Prostate gland (tissue), 2 donors: Measurements from ENCODE around the gene DEGS2. TPM values are rescaled to one million over a fixed set of nuclear protein-coding genes. Genes with fewer than 3 reads are reported as not detected.

Experiments used
- DNase-seq: peaks from one replicate; pipeline ENCODE4 v3.0.0-alpha.2; 2019; ENCODE audit warnings: low spot score
- H3K27ac ChIP-seq, 2 donors: fragments of 200-600 bp; sonication (generic); 2 replicates each; pipeline ENCODE4 v1.5.1; 2017 to 2019
- H3K27me3 ChIP-seq: fragments of 200-600 bp; sonication (generic); replicated peaks from 2 replicates; pipeline ENCODE4 v1.5.1; 2019; ENCODE audit not compliant: insufficient read depth
- H3K36me3 ChIP-seq, 2 donors: fragments of 200-600 bp; sonication (generic); 1 replicate in 1 of 2; 2 replicates in 1 of 2; pipeline versions ENCODE4 v1.5.1 to v1.8.1; 2017 to 2019
- H3K4me1 ChIP-seq: fragments of 200-600 bp; sonication (generic); replicated peaks from 2 replicates; pipeline ENCODE4 v1.5.1; 2019
- H3K4me3 ChIP-seq, 2 donors: fragments of 200-600 bp; sonication (generic); 2 replicates each; pipeline ENCODE4 v1.5.1; 2017 to 2019
- H3K9me3 ChIP-seq: fragments of 200-600 bp; sonication (generic); 2 replicates; pipeline ENCODE4 v1.5.1; 2017
- CTCF ChIP-seq, 4 experiments: fragments of 200-600 bp in 2 of 4; fragments of 450-650 bp in 2 of 4; sonication (generic) in 2 of 4; IDR thresholded peaks; 1 replicate in 3 of 4; 2 replicates in 1 of 4; pipeline ENCODE4 v1.5.1; 2016 to 2019; ENCODE audit warnings: antibody characterized with exemption in 4 of 4, mild to moderate bottlenecking in 2 of 4, moderate library complexity in 2 of 4
- POLR2A ChIP-seq: fragments of 450-650 bp; IDR thresholded peaks from one replicate; pipeline ENCODE4 v1.6.1; 2016; ENCODE audit warnings: antibody characterized with exemption, mild to moderate bottlenecking
- POLR2AphosphoS5 ChIP-seq: sonication (generic); formaldehyde crosslinking; IDR thresholded peaks from one replicate; pipeline ENCODE4 v1.6.1; 2017; ENCODE audit warnings: antibody characterized with exemption
- WGBS: methylation state at CpG from one replicate; pipeline ENCODE4 v1.1.5; 2018; 5-methylcytosine and 5-hydroxymethylcytosine counted together
- intact Hi-C: fragments of 100-400 bp; cut with DNase I; formaldehyde crosslinking; loops from one replicate; pipeline ENCODE4 v1.14.2; 2022
- total RNA-seq, 2 donors: library from RNA; depleted of rRNA; stranded (reverse); fragments of >200 nt; gene quantifications; one replicate each; pipeline ENCODE4 v1.1.0, GENCODE V29; 2016

Gene DEGS2
- total RNA-seq, 2 donors from 2014 or later: 2.8 to 8.3 TPM

- no peak for TF ChIP-seq POLR2AphosphoS5
- no peak for TF ChIP-seq CTCF (IDR thresholded peaks at IDR 0.05)
- TF ChIP-seq POLR2A: no peak
- no peaks in the 10 kb centered on the region for H3K27me3 ChIP-seq
- H3K9me3 ChIP-seq: no peaks in the 10 kb centered on the region
- H3K4me3 ChIP-seq: no peak overlapping the region
- no peak for DNase-seq
- 77% methylated on average over 16 of the region's 16 CpGs for WGBS
- no peak overlapping the region for H3K27ac ChIP-seq
- intact Hi-C loops: no loop called here
- no peaks in the 10 kb centered on the region for H3K4me1 ChIP-seq
- no peaks in the 10 kb centered on the region for H3K36me3 ChIP-seq
Observed at GRCh38 chr14:100140452-100141078, 18.9 kb downstream of the DEGS2 start.

GRCh38 chr14:100138955-100139354 lies 20.5 kb downstream of the DEGS2 start:
- intact Hi-C loops: no loop called here
- TF ChIP-seq POLR2A: no peak
- no peak for TF ChIP-seq CTCF (IDR thresholded peaks at IDR 0.05)
- TF ChIP-seq POLR2AphosphoS5: no peak
- DNase-seq: no peak
- Histone ChIP-seq H3K4me3 (no peak overlapping the region), H3K4me1 (no peaks in the 10 kb centered on the region), H3K36me3 (no peaks in the 10 kb centered on the region), H3K9me3 (no peaks in the 10 kb centered on the region), H3K27me3 (no peaks in the 10 kb centered on the region), H3K27ac (no peak overlapping the region)
- 95% methylated on average over 13 of the region's 13 CpGs for WGBS

- Histone ChIP-seq H3K36me3 (no peaks in the 10 kb centered on the region), H3K27me3 (no peaks in the 10 kb centered on the region), H3K27ac (no peak overlapping the region), H3K4me1 (no peaks in the 10 kb centered on the region), H3K4me3 (no peak overlapping the region), H3K9me3 (no peaks in the 10 kb centered on the region)
- intact Hi-C loops: no loop called here
- no peak for TF ChIP-seq CTCF (IDR thresholded peaks at IDR 0.05)
- TF ChIP-seq POLR2AphosphoS5: no peak
- no peak for TF ChIP-seq POLR2A
- no peak for DNase-seq
- 88% methylated on average over 8 of the region's 8 CpGs for WGBS
Observed at GRCh38 chr14:100138082-100138787, 21.2 kb downstream of the DEGS2 start.

- Histone ChIP-seq H3K4me3 (no peak overlapping the region), H3K4me1 (no peaks in the 10 kb centered on the region), H3K27ac (no peak overlapping the region), H3K27me3 (no peaks in the 10 kb centered on the region), H3K36me3 (no peaks in the 10 kb centered on the region), H3K9me3 (no peaks in the 10 kb centered on the region)
- DNase-seq: no peak
- TF ChIP-seq POLR2A (no peak), POLR2AphosphoS5 (no peak), CTCF (IDR thresholded peaks at IDR 0.05) (no peak)
- 90% methylated on average over 8 of the region's 8 CpGs for WGBS
- intact Hi-C loops: no loop called here
Observed at GRCh38 chr14:100137173-100137572, 22.3 kb downstream of the DEGS2 start.

GRCh38 chr14:100135784-100136183 lies 23.7 kb downstream of the DEGS2 start:
- no peak for DNase-seq
- Histone ChIP-seq H3K9me3 (no peaks in the 10 kb centered on the region), H3K36me3 (no peaks in the 10 kb centered on the region), H3K4me1 (no peaks in the 10 kb centered on the region), H3K27me3 (no peaks in the 10 kb centered on the region), H3K27ac (no peak overlapping the region), H3K4me3 (no peak overlapping the region)
- no peak for TF ChIP-seq POLR2AphosphoS5
- TF ChIP-seq CTCF (IDR thresholded peaks at IDR 0.05): no peak
- no peak for TF ChIP-seq POLR2A
- 86% methylated on average over 5 of the region's 5 CpGs for WGBS
- intact Hi-C loops: no loop called here
